Mesenchymal stem cell (in vitro differentiated cells and primary cell): ENCODE measurements around the gene IRF9.

ENCODE experiments used
- DNase-seq: peaks from one replicate; pipeline ENCODE4 v3.0.0-alpha.2; 2013
- H2AFZ ChIP-seq: one replicate; pipeline ENCODE4 v1.6.1; 2013; ENCODE audit warnings: low read depth, mild to moderate bottlenecking, control low read depth, inconsistent platforms, low read length, moderate library complexity
- H2AK5ac ChIP-seq: 2 replicates; pipeline ENCODE4 v1.6.1; 2013; ENCODE audit warnings: low read length, moderate library complexity, mild to moderate bottlenecking, inconsistent platforms; ENCODE audit not compliant: severe bottlenecking
- H2BK120ac ChIP-seq: one replicate; pipeline ENCODE4 v1.6.1; 2013; ENCODE audit warnings: low read depth, mild to moderate bottlenecking, inconsistent platforms, low read length, moderate library complexity
- H2BK12ac ChIP-seq, 2 experiments: one replicate each; pipeline ENCODE4 v1.6.1; 2013; ENCODE audit warnings: inconsistent platforms in 2 of 2, low read length in 2 of 2, mild to moderate bottlenecking in 2 of 2, moderate library complexity in 2 of 2, control low read depth in 1 of 2
- H2BK15ac ChIP-seq: one replicate; pipeline ENCODE4 v1.6.1; 2013; ENCODE audit warnings: mild to moderate bottlenecking, low read depth, inconsistent platforms; ENCODE audit not compliant: poor library complexity, severe bottlenecking
- H2BK5ac ChIP-seq: 2 replicates; pipeline ENCODE4 v1.6.1; 2013; ENCODE audit warnings: low read depth, mild to moderate bottlenecking, low read length, control low read depth, inconsistent platforms; ENCODE audit not compliant: poor library complexity, severe bottlenecking
- H3K14ac ChIP-seq, 2 experiments: one replicate each; pipeline ENCODE4 v1.6.1; 2013; ENCODE audit warnings: inconsistent platforms in 2 of 2, low read length in 2 of 2, control low read depth in 1 of 2, mild to moderate bottlenecking in 1 of 2, moderate library complexity in 1 of 2
- H3K18ac ChIP-seq, 2 experiments: one replicate each; pipeline ENCODE4 v1.6.1; 2013; ENCODE audit warnings: inconsistent platforms in 2 of 2, low read length in 2 of 2, control low read depth in 1 of 2, low read depth in 1 of 2, mild to moderate bottlenecking in 1 of 2
- H3K23ac ChIP-seq, 2 experiments: one replicate each; pipeline ENCODE4 v1.6.1; 2013; ENCODE audit warnings: inconsistent platforms in 2 of 2, low read length in 2 of 2, mild to moderate bottlenecking in 2 of 2, moderate library complexity in 2 of 2, control low read depth in 1 of 2
- H3K27ac ChIP-seq: 2 replicates; pipeline ENCODE4 v1.5.1; 2013; ENCODE audit warnings: mild to moderate bottlenecking, moderate library complexity, low read length, control low read depth, inconsistent platforms; ENCODE audit not compliant: poor library complexity, severe bottlenecking
- H3K27me3 ChIP-seq, 2 experiments: 2 replicates each; pipeline versions ENCODE4 v1.6.1 to v1.7.0; 2013; ENCODE audit warnings: low read length in 2 of 2, mild to moderate bottlenecking in 2 of 2, moderate library complexity in 2 of 2, control low read depth in 1 of 2, inconsistent platforms in 1 of 2; ENCODE audit not compliant: control insufficient read depth in 1 of 2, insufficient read depth in 1 of 2
- H3K36me3 ChIP-seq, 2 experiments: 2 replicates each; pipeline versions ENCODE4 v1.6.1 to v1.7.0; 2013; ENCODE audit warnings: low read length in 2 of 2, control low read depth in 1 of 2, inconsistent platforms in 1 of 2, low read depth in 1 of 2, mild to moderate bottlenecking in 1 of 2; ENCODE audit not compliant: insufficient read depth in 2 of 2, control insufficient read depth in 1 of 2
- H3K4ac ChIP-seq, 2 experiments: one replicate each; pipeline ENCODE4 v1.6.1; 2013; ENCODE audit warnings: inconsistent platforms in 2 of 2, low read length in 2 of 2, mild to moderate bottlenecking in 2 of 2, moderate library complexity in 2 of 2, control low read depth in 1 of 2, low read depth in 1 of 2
- H3K4me1 ChIP-seq: 2 replicates; pipeline ENCODE4 v1.6.1; 2013; ENCODE audit warnings: low read depth, low read length, control low read depth; ENCODE audit not compliant: control insufficient read depth, insufficient read depth
- H3K4me2 ChIP-seq: 2 replicates; pipeline ENCODE4 v1.6.1; 2013; ENCODE audit warnings: low read length, mild to moderate bottlenecking, inconsistent platforms; ENCODE audit not compliant: poor library complexity, severe bottlenecking
- H3K4me3 ChIP-seq, 2 experiments: 2 replicates each; pipeline versions ENCODE4 v1.5.1 to v1.7.0; 2013; ENCODE audit warnings: low read length in 2 of 2, mild to moderate bottlenecking in 2 of 2, control low read depth in 1 of 2, low read depth in 1 of 2; ENCODE audit not compliant: insufficient read depth in 1 of 2
- H3K79me1 ChIP-seq: replicated peaks from 2 replicates; pipeline ENCODE4 v1.6.1; 2013; ENCODE audit warnings: mild to moderate bottlenecking, control low read depth, low read length, inconsistent platforms; ENCODE audit not compliant: poor library complexity, severe bottlenecking
- H3K9ac ChIP-seq: 2 replicates; pipeline ENCODE4 v1.7.0; 2013; ENCODE audit warnings: mild to moderate bottlenecking, low read length, moderate library complexity
- H3K9me3 ChIP-seq: 2 replicates; pipeline ENCODE4 v1.7.0; 2013; ENCODE audit warnings: mild to moderate bottlenecking, low read length; ENCODE audit not compliant: control insufficient read depth
- H4K8ac ChIP-seq: one replicate; pipeline ENCODE4 v1.6.1; 2013; ENCODE audit warnings: inconsistent platforms, mild to moderate bottlenecking, low read length, moderate library complexity
- H4K91ac ChIP-seq: one replicate; pipeline ENCODE4 v1.6.1; 2013; ENCODE audit warnings: mild to moderate bottlenecking, low read length, inconsistent platforms
- WGBS: methylation state at CpG from one replicate; pipeline ENCODE4 v1.1.7; 2013; ENCODE audit warnings: mixed read lengths; 5-methylcytosine and 5-hydroxymethylcytosine counted together

IRF9 gene

DNA sequence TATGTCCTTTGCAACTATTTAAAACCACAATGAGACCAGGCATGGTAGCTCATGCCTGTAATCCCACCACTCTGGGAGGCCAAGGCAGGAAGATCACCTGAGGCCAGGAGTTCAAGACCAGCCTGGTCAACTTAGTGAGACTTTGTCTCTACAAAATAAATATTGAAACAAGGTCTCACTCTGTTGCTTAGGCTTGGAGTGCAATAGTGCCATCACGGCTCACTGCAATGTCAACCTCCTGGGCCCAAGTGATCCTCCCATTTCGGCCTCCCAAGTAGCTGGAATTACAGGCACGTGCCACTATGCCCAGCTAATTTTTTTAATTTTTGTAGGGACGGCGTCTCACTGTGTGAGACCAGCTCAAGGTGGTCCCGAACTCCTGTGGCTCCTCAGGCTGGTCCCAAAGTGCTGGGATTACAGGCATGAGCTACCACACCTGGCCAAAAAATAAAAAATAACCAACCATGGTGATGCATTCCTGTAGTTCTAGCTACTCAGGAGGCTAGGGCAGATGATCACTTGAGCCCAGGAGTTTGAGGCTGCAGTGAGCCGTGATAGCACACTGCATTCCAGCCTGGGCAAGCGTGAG is 31.6 kb upstream of the IRF9 start:
- H3K36me3 ChIP-seq, result peaks cover 0 to 15% of the 10 kb centered on the region in 2 experiments
- no peak overlapping the region for H3K14ac ChIP-seq
- H2AK5ac ChIP-seq, result no peak overlapping the region
- H2BK5ac ChIP-seq, result no peak overlapping the region
- no peak overlapping the region for H3K4ac ChIP-seq
- no peak overlapping the region for H2AFZ ChIP-seq
- H3K4me2 ChIP-seq, result no peak overlapping the region
- no peak overlapping the region for H2BK12ac ChIP-seq
- no peak overlapping the region for H3K18ac ChIP-seq
- no peak for DNase-seq
- H4K91ac ChIP-seq, result no peak overlapping the region
- no peak overlapping the region for H3K27ac ChIP-seq
- 87% methylated on average over 6 of the region's 8 CpGs for WGBS
- no peaks in the 10 kb centered on the region for H3K79me1 ChIP-seq
- no peak overlapping the region for H4K8ac ChIP-seq
- H3K4me3 ChIP-seq, result no peak overlapping the region
- no peaks in the 10 kb centered on the region for H3K4me1 ChIP-seq
- H3K9me3 ChIP-seq, result no peaks in the 10 kb centered on the region
- H3K23ac ChIP-seq, result no peak overlapping the region
- no peaks in the 10 kb centered on the region for H3K27me3 ChIP-seq
- no peak overlapping the region for H2BK120ac ChIP-seq
- H3K9ac ChIP-seq, result no peak overlapping the region
- no peak overlapping the region for H2BK15ac ChIP-seq

GRCh38 chr14:24130380-24130716 is 30.7 kb upstream of the IRF9 start, which contains the start of gene FITM1:
TSS of gene FITM1 (plus strand) at chr14:24130659. CDS start at chr14:24131564, 905 bp downstream.
- H3K18ac ChIP-seq, result no peak within 1 kb of the TSS
- H4K8ac ChIP-seq, result no peak within 1 kb of the TSS
- peaks cover under 1% of the 10 kb centered on the region for H3K4me1 ChIP-seq
- no peak within 1 kb of the TSS for H2AFZ ChIP-seq
- H2BK120ac ChIP-seq, result no peak within 1 kb of the TSS
- H3K36me3 ChIP-seq, result peaks cover 0 to 12% of the 10 kb centered on the region in 2 experiments
- WGBS, result 89% methylated on average over 5 of the region's 5 CpGs
- no peak within 1 kb of the TSS for H3K4me2 ChIP-seq
- no peaks in the 10 kb centered on the region for H3K79me1 ChIP-seq
- no peaks in the 10 kb centered on the region for H3K27me3 ChIP-seq
- H3K4me3 ChIP-seq, result no peak within 1 kb of the TSS
- H3K27ac ChIP-seq, result no peak within 1 kb of the TSS
- no peak within 1 kb of the TSS for H3K4ac ChIP-seq
- DNase-seq, result no peak
- no peak within 1 kb of the TSS for H3K9ac ChIP-seq
- no peaks in the 10 kb centered on the region for H3K9me3 ChIP-seq
- no peak within 1 kb of the TSS for H4K91ac ChIP-seq
- H2BK5ac ChIP-seq, result no peak within 1 kb of the TSS
- no peak within 1 kb of the TSS for H3K14ac ChIP-seq
- no peak within 1 kb of the TSS for H2BK12ac ChIP-seq
- no peak within 1 kb of the TSS for H2BK15ac ChIP-seq
- no peak within 1 kb of the TSS for H2AK5ac ChIP-seq
- no peak within 1 kb of the TSS for H3K23ac ChIP-seq

- Histone ChIP-seq H3K9ac (no peak overlapping the region), H3K4me2 (no peak overlapping the region), H2BK12ac (no peak overlapping the region), H3K36me3 (peaks cover 0 to 12% of the 10 kb centered on the region in 2 experiments), H3K27ac (no peak overlapping the region), H4K91ac (no peak overlapping the region), H3K4ac (no peak overlapping the region), H2AFZ (no peak overlapping the region), H3K18ac (no peak overlapping the region), H3K23ac (no peak overlapping the region), H3K79me1 (no peaks in the 10 kb centered on the region), H3K9me3 (no peaks in the 10 kb centered on the region), H3K14ac (no peak overlapping the region), H2BK15ac (no peak overlapping the region), H2AK5ac (no peak overlapping the region), H3K4me1 (peaks cover 4% of the 10 kb centered on the region), H3K4me3 (no peak overlapping the region), H2BK5ac (no peak overlapping the region), H4K8ac (no peak overlapping the region), H3K27me3 (no peaks in the 10 kb centered on the region), H2BK120ac (no peak overlapping the region)
- DNase-seq, result no peak
- 75% methylated on average over 6 of the region's 7 CpGs for WGBS
Measured at GRCh38 chr14:24130717-24131548, 30.1 kb upstream of the IRF9 start.

GRCh38 chr14:24131549-24131966 is 29.5 kb upstream of the IRF9 start:
- no peak overlapping the region for H2BK15ac ChIP-seq
- no peak overlapping the region for H4K91ac ChIP-seq
- no peak overlapping the region for H3K9ac ChIP-seq
- WGBS, result 91% methylated on average over 15 of the region's 15 CpGs
- H3K14ac ChIP-seq, result no peak overlapping the region
- H3K27ac ChIP-seq, result no peak overlapping the region
- no peak overlapping the region for H3K4me3 ChIP-seq
- H3K23ac ChIP-seq, result no peak overlapping the region
- H3K9me3 ChIP-seq, result no peaks in the 10 kb centered on the region
- H2BK5ac ChIP-seq, result no peak overlapping the region
- peaks cover 6% of the 10 kb centered on the region for H3K4me1 ChIP-seq
- no peak for DNase-seq
- H2AK5ac ChIP-seq, result no peak overlapping the region
- H2AFZ ChIP-seq, result no peak overlapping the region
- no peak overlapping the region for H3K18ac ChIP-seq
- H2BK120ac ChIP-seq, result no peak overlapping the region
- H3K36me3 ChIP-seq, result peaks cover 0 to 12% of the 10 kb centered on the region in 2 experiments
- H3K27me3 ChIP-seq, result no peaks in the 10 kb centered on the region
- H3K79me1 ChIP-seq, result peaks cover 3% of the 10 kb centered on the region
- no peak overlapping the region for H3K4ac ChIP-seq
- H4K8ac ChIP-seq, result no peak overlapping the region
- no peak overlapping the region for H2BK12ac ChIP-seq
- H3K4me2 ChIP-seq, result no peak overlapping the region
